GM12872 (cell line): ENCODE measurements around the gene SLC24A3.

Experiments used
- CTCF ChIP-seq: IDR thresholded peaks from 3 replicates; pipeline ENCODE4 v1.5.1; 2011; ENCODE audit warnings: low read depth, mild to moderate bottlenecking, low read length, moderate library complexity; ENCODE audit not compliant: insufficient read depth

The SLC24A3 gene

GRCh38 chr20:19672498-19672897 lies 460.1 kb downstream of the SLC24A3 start:
- TF ChIP-seq CTCF, result no peak

GRCh38 chr20:19673575-19673974 lies 461.1 kb downstream of the SLC24A3 start:
- no peak for TF ChIP-seq CTCF

- TF ChIP-seq CTCF, result no peak
These were observed 463.8 kb downstream of the SLC24A3 start for GRCh38 chr20:19676202-19676601.

- TF ChIP-seq CTCF, result no peak
These were observed 464.9 kb downstream of the SLC24A3 start for GRCh38 chr20:19677336-19677735.

- no peak for TF ChIP-seq CTCF
These were observed 467.6 kb downstream of the SLC24A3 start for GRCh38 chr20:19679900-19680495.

GRCh38 chr20:19682249-19682648 lies 469.8 kb downstream of the SLC24A3 start:
- TF ChIP-seq CTCF, result no peak

GRCh38 chr20:19683188-19683587 lies 470.7 kb downstream of the SLC24A3 start:
- no peak for TF ChIP-seq CTCF
